Glutamatergic neuron (in vitro differentiated cells): ENCODE measurements around the gene PSME2. TPM values are rescaled to one million over a fixed set of nuclear protein-coding genes. Genes with fewer than 3 reads are reported as not detected.
A peak's percentile ranks its signal among the peaks of the same experiment; 100 is the strongest.

Experiments
- DNase-seq: peaks from one replicate; pipeline ENCODE4 v3.0.0; 2022
- H3K27ac Mint-ChIP-seq: one replicate; pipeline ENCODE4 v1.8.0; 2020; ENCODE audit warnings: mild to moderate bottlenecking, mixed read lengths, inconsistent platforms; ENCODE audit not compliant: unreplicated experiment
- H3K27me3 Mint-ChIP-seq: one replicate; pipeline ENCODE4 v1.8.0; 2020; ENCODE audit warnings: mild to moderate bottlenecking, moderate library complexity, mixed read lengths, inconsistent platforms; ENCODE audit not compliant: unreplicated experiment
- H3K36me3 Mint-ChIP-seq: one replicate; pipeline ENCODE4 v1.8.0; 2020; ENCODE audit warnings: mild to moderate bottlenecking, mixed read lengths, inconsistent platforms; ENCODE audit not compliant: unreplicated experiment
- H3K4me1 Mint-ChIP-seq: one replicate; pipeline ENCODE4 v1.8.0; 2020; ENCODE audit warnings: mild to moderate bottlenecking, low read depth, mixed read lengths, inconsistent platforms; ENCODE audit not compliant: unreplicated experiment
- H3K4me3 Mint-ChIP-seq: one replicate; pipeline ENCODE4 v1.8.0; 2020; ENCODE audit warnings: mild to moderate bottlenecking, mixed read lengths, inconsistent platforms; ENCODE audit not compliant: unreplicated experiment
- H3K9me3 Mint-ChIP-seq: one replicate; pipeline ENCODE4 v1.8.0; 2020; ENCODE audit warnings: mild to moderate bottlenecking, moderate library complexity, mixed read lengths, inconsistent platforms; ENCODE audit not compliant: unreplicated experiment
- CTCF ChIP-seq: fragments of 200-600 bp; sonication (generic); IDR thresholded peaks from one replicate; pipeline ENCODE4 v1.5.0; 2021; ENCODE audit not compliant: partially characterized antibody, unreplicated experiment
- total RNA-seq: library from RNA; stranded (reverse); fragmentation: NEBNext Ultra II Directional; extraction: Animal tissue kit (Norgen Biotek cat#: 25700); gene quantifications from one replicate; pipeline ENCODE4 v1.2.1, GENCODE V29; 2021; ENCODE audit not compliant: unreplicated experiment

PSME2 gene
- total RNA-seq, 1 donor from 2014 or later: 58.9 TPM

- DNase-seq: no peak
- TF ChIP-seq CTCF: no peak
- Mint-ChIP-seq H3K9me3 (peaks cover 2% of the 10 kb centered on the region), H3K27ac (no peak overlapping the region), H3K36me3 (peaks cover 5% of the 10 kb centered on the region), H3K4me3 (no peak overlapping the region), H3K4me1 (no peaks in the 10 kb centered on the region), H3K27me3 (peaks cover 6% of the 10 kb centered on the region)
Measured at GRCh38 chr14:24122416-24122815, 24.0 kb downstream of the PSME2 start.

- Mint-ChIP-seq H3K4me1 (peaks cover under 1% of the 10 kb centered on the region), H3K4me3 (no peak overlapping the region), H3K27ac (no peak overlapping the region), H3K27me3 (peaks cover 6% of the 10 kb centered on the region), H3K36me3 (peaks cover 5% of the 10 kb centered on the region), H3K9me3 (peaks cover 2% of the 10 kb centered on the region)
- no peak for DNase-seq
- no peak for TF ChIP-seq CTCF
Measured at GRCh38 chr14:24121210-24121609, 25.2 kb downstream of the PSME2 start.

- peaks cover 6% of the 10 kb centered on the region for H3K27me3 Mint-ChIP-seq
- H3K36me3 Mint-ChIP-seq: peaks cover 5% of the 10 kb centered on the region
- H3K9me3 Mint-ChIP-seq: peaks cover 8% of the 10 kb centered on the region
- H3K4me1 Mint-ChIP-seq: peaks cover 10% of the 10 kb centered on the region
- no peak for DNase-seq
- H3K4me3 Mint-ChIP-seq: no peak overlapping the region
- no peak overlapping the region for H3K27ac Mint-ChIP-seq
- TF ChIP-seq CTCF: no peak
Measured at GRCh38 chr14:24119691-24120090, 26.7 kb downstream of the PSME2 start.

GRCh38 chr14:24117179-24117578 lies 29.2 kb downstream of the PSME2 start:
- TF ChIP-seq CTCF: no peak
- Mint-ChIP-seq H3K4me3 (no peak overlapping the region), H3K9me3 (peaks cover 11% of the 10 kb centered on the region), H3K27ac (no peak overlapping the region), H3K36me3 (peaks cover 5% of the 10 kb centered on the region), H3K4me1 (peaks cover 10% of the 10 kb centered on the region), H3K27me3 (peaks cover 8% of the 10 kb centered on the region)
- DNase-seq: no peak

GRCh38 chr14:24116128-24116814 lies 30.1 kb downstream of the PSME2 start:
- H3K9me3 Mint-ChIP-seq: peaks cover 11% of the 10 kb centered on the region
- peak overlapping the region; percentile 12 for H3K27ac Mint-ChIP-seq
- H3K4me3 Mint-ChIP-seq: peak overlapping the region; percentile 97
- DNase-seq: no peak
- peaks cover 5% of the 10 kb centered on the region for H3K36me3 Mint-ChIP-seq
- peaks cover 10% of the 10 kb centered on the region for H3K4me1 Mint-ChIP-seq
- H3K27me3 Mint-ChIP-seq: peaks cover 6% of the 10 kb centered on the region
- TF ChIP-seq CTCF: no peak
